ENCODE data around the gene NRG2.

NRG2 gene

DNA sequence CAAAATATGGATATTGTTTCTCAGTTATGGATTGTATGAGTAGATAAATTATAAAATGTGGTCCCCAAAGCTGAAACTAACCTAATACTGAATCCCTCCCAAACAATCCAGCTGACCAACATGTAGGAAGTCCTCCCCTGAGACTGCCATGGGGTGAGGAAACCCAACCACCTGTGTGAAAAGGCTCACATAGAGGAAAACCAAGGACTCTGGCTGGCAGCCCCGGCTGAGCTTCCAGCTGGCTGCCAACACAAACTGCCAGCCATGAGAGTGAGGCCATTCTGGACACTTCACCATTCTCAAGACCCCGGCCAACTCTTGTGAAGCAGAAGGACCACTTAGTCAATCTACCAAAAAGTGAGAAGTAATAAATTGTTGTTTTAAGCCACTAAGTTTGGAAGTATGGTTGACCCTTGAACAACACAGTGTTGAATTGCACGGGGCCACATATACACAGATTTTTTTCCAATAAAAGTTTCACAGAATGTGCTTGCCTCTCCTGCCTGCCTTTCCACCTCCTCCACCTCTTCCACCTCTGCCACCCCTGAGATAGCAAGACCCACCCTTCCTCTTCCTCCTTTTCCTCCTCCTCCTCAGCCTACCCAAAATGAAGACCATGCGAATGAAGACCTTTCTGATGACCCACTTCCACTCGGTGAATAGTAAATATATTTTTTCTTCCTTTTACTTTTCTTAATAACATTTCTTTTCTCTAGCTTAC is 15.3 kb upstream of the NRG2 start:
- Histone ChIP-seq H3K27me3 (ENCODE audit: control insufficient read depth, insufficient read depth, low read length) (peaks cover 51% of the 10 kb centered on the region), H3K9me3 (ENCODE audit: control insufficient read depth, low read depth, low read length) (no peaks in the 10 kb centered on the region), H3K36me3 (ENCODE audit: control insufficient read depth, low read depth, low read length) (no peaks in the 10 kb centered on the region), H3K4me1 (ENCODE audit: control insufficient read depth, low read depth, low read length) (no peaks in the 10 kb centered on the region), H3K27ac (ENCODE audit: low read length) (no peak overlapping the region), H3K4me3 (ENCODE audit: low read length) (no peak overlapping the region), H3K9ac (ENCODE audit: low read length) (no peak overlapping the region)

GRCh38 chr5:140056880-140057279 is 13.8 kb upstream of the NRG2 start:
- Histone ChIP-seq H3K9ac (ENCODE audit: low read length) (no peak overlapping the region), H3K4me3 (ENCODE audit: low read length) (no peak overlapping the region), H3K4me1 (ENCODE audit: control insufficient read depth, low read depth, low read length) (no peaks in the 10 kb centered on the region), H3K27me3 (ENCODE audit: control insufficient read depth, insufficient read depth, low read length) (peaks cover 46% of the 10 kb centered on the region), H3K36me3 (ENCODE audit: control insufficient read depth, low read depth, low read length) (no peaks in the 10 kb centered on the region), H3K9me3 (ENCODE audit: control insufficient read depth, low read depth, low read length) (no peaks in the 10 kb centered on the region), H3K27ac (ENCODE audit: low read length) (no peak overlapping the region)

GRCh38 chr5:140055152-140055551 is 12.1 kb upstream of the NRG2 start:
- no peak overlapping the region for H3K9ac ChIP-seq (ENCODE audit: low read length)
- no peak overlapping the region for H3K4me3 ChIP-seq (ENCODE audit: low read length)
- H3K4me1 ChIP-seq (ENCODE audit: control insufficient read depth, low read depth, low read length) = no peaks in the 10 kb centered on the region
- no peaks in the 10 kb centered on the region for H3K9me3 ChIP-seq (ENCODE audit: control insufficient read depth, low read depth, low read length)
- no peak overlapping the region for H3K27ac ChIP-seq (ENCODE audit: low read length)
- H3K36me3 ChIP-seq (ENCODE audit: control insufficient read depth, low read depth, low read length) = no peaks in the 10 kb centered on the region
- H3K27me3 ChIP-seq (ENCODE audit: control insufficient read depth, insufficient read depth, low read length) = peaks cover 46% of the 10 kb centered on the region

GRCh38 chr5:140054086-140054689 is 11.1 kb upstream of the NRG2 start:
- Histone ChIP-seq H3K27me3 (ENCODE audit: control insufficient read depth, insufficient read depth, low read length) (peaks cover 40% of the 10 kb centered on the region), H3K9ac (ENCODE audit: low read length) (no peak overlapping the region)

DNA sequence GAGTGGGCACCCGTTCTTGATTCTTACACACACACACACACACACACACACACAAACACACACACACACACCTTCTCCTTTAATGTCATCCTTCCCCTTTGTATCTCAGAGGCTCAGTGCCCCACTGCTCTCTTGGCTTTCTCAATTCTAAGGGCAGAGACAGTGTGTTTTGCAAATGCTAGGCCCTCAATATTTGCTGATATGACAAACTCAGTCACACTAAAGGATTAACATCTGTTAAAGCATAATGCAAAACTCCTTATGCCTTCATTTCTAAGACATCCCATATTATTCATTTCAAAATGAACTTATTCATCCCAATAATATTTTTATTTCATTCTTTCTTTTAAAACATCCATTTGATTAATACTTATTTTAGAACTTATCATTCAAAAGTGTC is 8.9 kb upstream of the NRG2 start:
- H3K27me3 ChIP-seq (ENCODE audit: control insufficient read depth, insufficient read depth, low read length) = peaks cover 20% of the 10 kb centered on the region

More at GRCh38 chr5:140054086-140054689, 11.1 kb upstream of the NRG2 start:
- Histone ChIP-seq H3K4me1 (ENCODE audit: control insufficient read depth, low read depth, low read length) (no peaks in the 10 kb centered on the region), H3K9me3 (ENCODE audit: control insufficient read depth, low read depth, low read length) (no peaks in the 10 kb centered on the region), H3K36me3 (ENCODE audit: control insufficient read depth, low read depth, low read length) (no peaks in the 10 kb centered on the region), H3K27ac (ENCODE audit: low read length) (no peak overlapping the region), H3K4me3 (ENCODE audit: low read length) (no peak overlapping the region)

DNA sequence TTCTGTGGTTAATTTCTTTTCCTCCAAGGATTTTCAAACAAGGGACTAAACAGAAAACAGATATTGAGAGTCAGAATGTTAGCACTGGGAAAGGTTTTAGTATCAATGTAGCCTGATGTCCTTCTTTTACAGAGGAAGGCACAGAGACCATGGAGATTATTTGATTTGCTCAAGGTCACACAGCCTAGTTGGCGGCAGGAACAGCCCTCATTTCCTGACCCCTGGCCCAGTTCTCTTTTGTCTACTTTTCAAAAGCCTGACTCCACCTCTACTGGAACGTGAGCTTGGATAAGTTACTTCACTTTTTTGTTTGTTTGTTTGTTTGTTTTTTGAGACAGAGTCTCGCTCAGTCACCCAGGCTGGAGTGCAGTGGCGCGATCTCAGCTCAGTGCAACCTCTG is 6.6 kb upstream of the NRG2 start:
- Histone ChIP-seq H3K9me3 (ENCODE audit: control insufficient read depth, low read depth, low read length) (no peaks in the 10 kb centered on the region), H3K27ac (ENCODE audit: low read length) (no peak overlapping the region), H3K4me1 (ENCODE audit: control insufficient read depth, low read depth, low read length) (no peaks in the 10 kb centered on the region), H3K9ac (ENCODE audit: low read length) (no peak overlapping the region), H3K27me3 (ENCODE audit: control insufficient read depth, insufficient read depth, low read length) (peaks cover 14% of the 10 kb centered on the region), H3K36me3 (ENCODE audit: control insufficient read depth, low read depth, low read length) (no peaks in the 10 kb centered on the region), H3K4me3 (ENCODE audit: low read length) (no peak overlapping the region)

More for the DNA sequence above, 8.9 kb upstream of the NRG2 start:
- no peak overlapping the region for H3K27ac ChIP-seq (ENCODE audit: low read length)
- H3K4me1 ChIP-seq (ENCODE audit: control insufficient read depth, low read depth, low read length) = no peaks in the 10 kb centered on the region
- no peaks in the 10 kb centered on the region for H3K9me3 ChIP-seq (ENCODE audit: control insufficient read depth, low read depth, low read length)
- no peaks in the 10 kb centered on the region for H3K36me3 ChIP-seq (ENCODE audit: control insufficient read depth, low read depth, low read length)
- H3K4me3 ChIP-seq (ENCODE audit: low read length) = no peak overlapping the region
- no peak overlapping the region for H3K9ac ChIP-seq (ENCODE audit: low read length)

- no peaks in the 10 kb centered on the region for H3K36me3 ChIP-seq (ENCODE audit: control insufficient read depth, low read depth, low read length)
- H3K9ac ChIP-seq (ENCODE audit: low read length) = no peak overlapping the region
- no peaks in the 10 kb centered on the region for H3K9me3 ChIP-seq (ENCODE audit: control insufficient read depth, low read depth, low read length)
- H3K27ac ChIP-seq (ENCODE audit: low read length) = no peak overlapping the region
- no peak overlapping the region for H3K4me3 ChIP-seq (ENCODE audit: low read length)
- H3K27me3 ChIP-seq (ENCODE audit: control insufficient read depth, insufficient read depth, low read length) = peaks cover 17% of the 10 kb centered on the region
- H3K4me1 ChIP-seq (ENCODE audit: control insufficient read depth, low read depth, low read length) = no peaks in the 10 kb centered on the region
Measured at GRCh38 chr5:140049205-140049604, 6.1 kb upstream of the NRG2 start.

GRCh38 chr5:140044041-140044440 is 942 bp upstream of the NRG2 start:
- Histone ChIP-seq H3K9ac (ENCODE audit: low read length) (no peak overlapping the region), H3K36me3 (ENCODE audit: control insufficient read depth, low read depth, low read length) (no peaks in the 10 kb centered on the region), H3K27ac (ENCODE audit: low read length) (no peak overlapping the region), H3K4me1 (ENCODE audit: control insufficient read depth, low read depth, low read length) (peaks cover 11% of the 10 kb centered on the region), H3K4me3 (ENCODE audit: low read length) (peak overlapping the region; percentile 62), H3K9me3 (ENCODE audit: control insufficient read depth, low read depth, low read length) (no peaks in the 10 kb centered on the region), H3K27me3 (ENCODE audit: control insufficient read depth, insufficient read depth, low read length) (peaks cover 69% of the 10 kb centered on the region)

DNA sequence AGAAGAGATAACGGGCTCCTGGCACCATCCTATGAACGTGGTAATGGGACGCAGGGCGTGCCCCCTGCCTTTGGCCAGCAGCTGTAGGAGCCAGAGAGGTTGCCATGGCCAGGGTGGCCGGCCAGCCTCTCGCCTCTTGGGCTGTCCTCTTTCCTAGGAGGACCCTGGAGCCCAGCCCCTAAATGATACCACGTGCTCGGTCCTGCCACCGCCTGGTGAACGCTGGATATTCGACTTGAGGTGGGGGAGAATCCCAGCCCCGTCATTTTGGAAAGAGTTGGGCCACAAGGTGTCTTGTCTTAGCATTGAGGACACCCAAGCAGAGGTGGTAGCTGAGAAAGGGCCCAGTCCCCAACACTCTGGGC is 391 bp upstream of the NRG2 start:
- peaks cover 74% of the 10 kb centered on the region for H3K27me3 ChIP-seq (ENCODE audit: control insufficient read depth, insufficient read depth, low read length)
- no peaks in the 10 kb centered on the region for H3K36me3 ChIP-seq (ENCODE audit: control insufficient read depth, low read depth, low read length)
- peak overlapping the region; percentile 62 for H3K4me3 ChIP-seq (ENCODE audit: low read length)
- peaks cover 11% of the 10 kb centered on the region for H3K4me1 ChIP-seq (ENCODE audit: control insufficient read depth, low read depth, low read length)
- no peak overlapping the region for H3K9ac ChIP-seq (ENCODE audit: low read length)
- no peaks in the 10 kb centered on the region for H3K9me3 ChIP-seq (ENCODE audit: control insufficient read depth, low read depth, low read length)
- H3K27ac ChIP-seq (ENCODE audit: low read length) = no peak overlapping the region

- Histone ChIP-seq H3K27ac (ENCODE audit: low read length) (no peak overlapping the region), H3K4me1 (ENCODE audit: control insufficient read depth, low read depth, low read length) (peaks cover 11% of the 10 kb centered on the region), H3K9me3 (ENCODE audit: control insufficient read depth, low read depth, low read length) (no peaks in the 10 kb centered on the region), H3K27me3 (ENCODE audit: control insufficient read depth, insufficient read depth, low read length) (peaks cover 81% of the 10 kb centered on the region), H3K4me3 (ENCODE audit: low read length) (peak overlapping the region; percentile 62), H3K36me3 (ENCODE audit: control insufficient read depth, low read depth, low read length) (no peaks in the 10 kb centered on the region), H3K9ac (ENCODE audit: low read length) (no peak overlapping the region)
Measured at GRCh38 chr5:140042393-140042642, 781 bp downstream of the NRG2 start.

- peaks cover 11% of the 10 kb centered on the region for H3K4me1 ChIP-seq (ENCODE audit: control insufficient read depth, low read depth, low read length)
- H3K27me3 ChIP-seq (ENCODE audit: control insufficient read depth, insufficient read depth, low read length) = peaks cover 86% of the 10 kb centered on the region
- H3K27ac ChIP-seq (ENCODE audit: low read length) = no peak overlapping the region
- no peak overlapping the region for H3K9ac ChIP-seq (ENCODE audit: low read length)
- H3K9me3 ChIP-seq (ENCODE audit: control insufficient read depth, low read depth, low read length) = no peaks in the 10 kb centered on the region
- peak overlapping the region; percentile 62 for H3K4me3 ChIP-seq (ENCODE audit: low read length)
- no peaks in the 10 kb centered on the region for H3K36me3 ChIP-seq (ENCODE audit: control insufficient read depth, low read depth, low read length)
Measured at GRCh38 chr5:140041492-140042392, 1.4 kb downstream of the NRG2 start.
